ENCODE results near the gene MET.

- TF ChIP-seq, protein P1, sequence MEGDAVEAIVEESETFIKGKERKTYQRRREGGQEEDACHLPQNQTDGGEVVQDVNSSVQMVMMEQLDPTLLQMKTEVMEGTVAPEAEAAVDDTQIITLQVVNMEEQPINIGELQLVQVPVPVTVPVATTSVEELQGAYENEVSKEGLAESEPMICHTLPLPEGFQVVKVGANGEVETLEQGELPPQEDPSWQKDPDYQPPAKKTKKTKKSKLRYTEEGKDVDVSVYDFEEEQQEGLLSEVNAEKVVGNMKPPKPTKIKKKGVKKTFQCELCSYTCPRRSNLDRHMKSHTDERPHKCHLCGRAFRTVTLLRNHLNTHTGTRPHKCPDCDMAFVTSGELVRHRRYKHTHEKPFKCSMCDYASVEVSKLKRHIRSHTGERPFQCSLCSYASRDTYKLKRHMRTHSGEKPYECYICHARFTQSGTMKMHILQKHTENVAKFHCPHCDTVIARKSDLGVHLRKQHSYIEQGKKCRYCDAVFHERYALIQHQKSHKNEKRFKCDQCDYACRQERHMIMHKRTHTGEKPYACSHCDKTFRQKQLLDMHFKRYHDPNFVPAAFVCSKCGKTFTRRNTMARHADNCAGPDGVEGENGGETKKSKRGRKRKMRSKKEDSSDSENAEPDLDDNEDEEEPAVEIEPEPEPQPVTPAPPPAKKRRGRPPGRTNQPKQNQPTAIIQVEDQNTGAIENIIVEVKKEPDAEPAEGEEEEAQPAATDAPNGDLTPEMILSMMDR (IDR thresholded peaks at IDR 0.05), result no peak
- no peak for TF ChIP-seq POLR2A (IDR thresholded peaks at IDR 0.05)
Observed at GRCh38 chr7:116727432-116728009, 55.5 kb downstream of the MET start.
